ENCODE measurements around the gene PPP2R2C.

Gene PPP2R2C

GRCh38 chr4:6492027-6492590 lies 19.7 kb upstream of the PPP2R2C start:
- H3K27me3 ChIP-seq (ENCODE audit: insufficient read depth, poor library complexity, severe bottlenecking) = no peaks in the 10 kb centered on the region
- DNase-seq (ENCODE audit: low spot score) = no peak

GRCh38 chr4:6491235-6491634 lies 18.8 kb upstream of the PPP2R2C start:
- Histone ChIP-seq H3K9me3 (ENCODE audit: severe bottlenecking) (peaks cover 7% of the 10 kb centered on the region), H3K36me3 (ENCODE audit: low read depth) (no peaks in the 10 kb centered on the region), H3K27me3 (ENCODE audit: insufficient read depth, poor library complexity, severe bottlenecking) (no peaks in the 10 kb centered on the region), H3K4me3 (ENCODE audit: severe bottlenecking) (no peak overlapping the region), H3K4me1 (ENCODE audit: insufficient read depth, poor library complexity, severe bottlenecking) (no peaks in the 10 kb centered on the region), H3K27ac (ENCODE audit: poor library complexity, severe bottlenecking) (no peak overlapping the region)
- DNase-seq (ENCODE audit: low spot score) (no peak), ATAC-seq (ENCODE audit: low read depth) (no peak)
- TF ChIP-seq CTCF (IDR thresholded peaks at IDR 0.05; ENCODE audit: poor library complexity, severe bottlenecking) = no peak

More at GRCh38 chr4:6492027-6492590, 19.7 kb upstream of the PPP2R2C start:
- ATAC-seq (ENCODE audit: low read depth) = no peak
- no peak for TF ChIP-seq CTCF (IDR thresholded peaks at IDR 0.05; ENCODE audit: poor library complexity, severe bottlenecking)
- no peak overlapping the region for H3K27ac ChIP-seq (ENCODE audit: poor library complexity, severe bottlenecking)
- H3K36me3 ChIP-seq (ENCODE audit: low read depth) = no peaks in the 10 kb centered on the region
- no peaks in the 10 kb centered on the region for H3K4me1 ChIP-seq (ENCODE audit: insufficient read depth, poor library complexity, severe bottlenecking)
- peaks cover 7% of the 10 kb centered on the region for H3K9me3 ChIP-seq (ENCODE audit: severe bottlenecking)
- H3K4me3 ChIP-seq (ENCODE audit: severe bottlenecking) = no peak overlapping the region

- Histone ChIP-seq H3K4me3 (ENCODE audit: severe bottlenecking) (no peak overlapping the region), H3K9me3 (ENCODE audit: severe bottlenecking) (peaks cover 7% of the 10 kb centered on the region), H3K36me3 (ENCODE audit: low read depth) (no peaks in the 10 kb centered on the region), H3K27me3 (ENCODE audit: insufficient read depth, poor library complexity, severe bottlenecking) (peaks cover 7% of the 10 kb centered on the region), H3K4me1 (ENCODE audit: insufficient read depth, poor library complexity, severe bottlenecking) (no peaks in the 10 kb centered on the region), H3K27ac (ENCODE audit: poor library complexity, severe bottlenecking) (no peak overlapping the region)
- ATAC-seq (ENCODE audit: low read depth) (no peak), DNase-seq (ENCODE audit: low spot score) (no peak)
- no peak for TF ChIP-seq CTCF (IDR thresholded peaks at IDR 0.05; ENCODE audit: poor library complexity, severe bottlenecking)
Observed at GRCh38 chr4:6489927-6490326, 17.5 kb upstream of the PPP2R2C start.

- peaks cover 10% of the 10 kb centered on the region for H3K27me3 ChIP-seq (ENCODE audit: insufficient read depth, poor library complexity, severe bottlenecking)
- peaks cover 7% of the 10 kb centered on the region for H3K9me3 ChIP-seq (ENCODE audit: severe bottlenecking)
- H3K27ac ChIP-seq (ENCODE audit: poor library complexity, severe bottlenecking) = no peak overlapping the region
- no peak for DNase-seq (ENCODE audit: low spot score)
- no peaks in the 10 kb centered on the region for H3K4me1 ChIP-seq (ENCODE audit: insufficient read depth, poor library complexity, severe bottlenecking)
- H3K4me3 ChIP-seq (ENCODE audit: severe bottlenecking) = no peak overlapping the region
- H3K36me3 ChIP-seq (ENCODE audit: low read depth) = no peaks in the 10 kb centered on the region
- no peak for ATAC-seq (ENCODE audit: low read depth)
- no peak for TF ChIP-seq CTCF (IDR thresholded peaks at IDR 0.05; ENCODE audit: poor library complexity, severe bottlenecking)
Observed at GRCh38 chr4:6487466-6487865, 15.1 kb upstream of the PPP2R2C start.

GRCh38 chr4:6480534-6481088 lies 8.2 kb upstream of the PPP2R2C start:
- ATAC-seq (ENCODE audit: low read depth) (peak; percentile 73), DNase-seq (ENCODE audit: low spot score) (no peak)
- peaks cover 6% of the 10 kb centered on the region for H3K27me3 ChIP-seq (ENCODE audit: insufficient read depth, poor library complexity, severe bottlenecking)
- H3K4me1 ChIP-seq (ENCODE audit: insufficient read depth, poor library complexity, severe bottlenecking) = no peaks in the 10 kb centered on the region
- TF ChIP-seq CTCF (IDR thresholded peaks at IDR 0.05; ENCODE audit: poor library complexity, severe bottlenecking) = no peak
- no peak overlapping the region for H3K4me3 ChIP-seq (ENCODE audit: severe bottlenecking)
- H3K9me3 ChIP-seq (ENCODE audit: severe bottlenecking) = no peaks in the 10 kb centered on the region
- no peak overlapping the region for H3K27ac ChIP-seq (ENCODE audit: poor library complexity, severe bottlenecking)
- no peaks in the 10 kb centered on the region for H3K36me3 ChIP-seq (ENCODE audit: low read depth)
